Bronchial epithelial cell (primary cell): ENCODE data around the gene LYPD8. TPM values are rescaled to one million over a fixed set of nuclear protein-coding genes. Genes with fewer than 3 reads are reported as not detected.

Source experiments
- DNase-seq: peaks from one replicate; pipeline ENCODE4 v3.0.0-alpha.2; 2010; ENCODE audit warnings: low read depth
- FAIRE-seq: peaks from 2 replicates; lab custom pipeline; 2011; peaks lifted over from hg19 to GRCh38; lab: Jason Lieb, UNC
- H3K27me3 ChIP-seq: 2 replicates; pipeline ENCODE4 v1.5.1; 2011; ENCODE audit warnings: low read length; ENCODE audit not compliant: control insufficient read depth, insufficient read depth
- H3K36me3 ChIP-seq: 2 replicates; pipeline ENCODE4 v1.5.1; 2011; ENCODE audit warnings: low read length; ENCODE audit not compliant: control insufficient read depth, insufficient read depth
- H3K4me3 ChIP-seq: 2 replicates; pipeline ENCODE4 v1.5.1; 2011; ENCODE audit warnings: mild to moderate bottlenecking, low read depth, low read length, control low read depth
- CTCF ChIP-seq: IDR thresholded peaks from 2 replicates; pipeline ENCODE4 v1.5.1; 2011; ENCODE audit warnings: mild to moderate bottlenecking, moderate library complexity, low read length, control low read depth, inconsistent platforms; ENCODE audit not compliant: insufficient read depth, severe bottlenecking
- total RNA-seq: library from RNA; depleted of rRNA; stranded (reverse); fragments of >200 nt; gene quantifications from 2 replicates; pipeline ENCODE4 v1.2.1, GENCODE V29; 2014

Gene LYPD8
- total RNA-seq, 1 donor from 2014 or later: not detected

- no peaks in the 10 kb centered on the region for H3K36me3 ChIP-seq
- no peaks in the 10 kb centered on the region for H3K27me3 ChIP-seq
- no peak overlapping the region for H3K4me3 ChIP-seq
- FAIRE-seq (no peak), DNase-seq (no peak)
- no peak for TF ChIP-seq CTCF
These were observed 51.9 kb downstream of the LYPD8 start for GRCh38 chr1:248703674-248704073.

- DNase-seq (no peak), FAIRE-seq (no peak)
- TF ChIP-seq CTCF: no peak
- no peak within 1 kb of the TSS for H3K4me3 ChIP-seq
- no peaks in the 10 kb centered on the region for H3K27me3 ChIP-seq
- no peaks in the 10 kb centered on the region for H3K36me3 ChIP-seq
These were observed 52.8 kb downstream of the LYPD8 start, which contains the start of gene OR14I1 for GRCh38 chr1:248702714-248703113. OR14I1 (minus strand) TSS chr1:248702766.

GRCh38 chr1:248699099-248699498 lies 56.5 kb downstream of the LYPD8 start:
- no peak for DNase-seq
- no peaks in the 10 kb centered on the region for H3K36me3 ChIP-seq
- no peak for FAIRE-seq
- no peaks in the 10 kb centered on the region for H3K27me3 ChIP-seq
- H3K4me3 ChIP-seq: no peak overlapping the region
- TF ChIP-seq CTCF: no peak

GRCh38 chr1:248697907-248698306 lies 57.7 kb downstream of the LYPD8 start:
- no peaks in the 10 kb centered on the region for H3K27me3 ChIP-seq
- no peak for FAIRE-seq
- H3K36me3 ChIP-seq: no peaks in the 10 kb centered on the region
- no peak for DNase-seq
- no peak overlapping the region for H3K4me3 ChIP-seq
- no peak for TF ChIP-seq CTCF

GRCh38 chr1:248696774-248697173 lies 58.8 kb downstream of the LYPD8 start:
- Histone ChIP-seq H3K27me3 (no peaks in the 10 kb centered on the region), H3K4me3 (no peak overlapping the region), H3K36me3 (no peaks in the 10 kb centered on the region)
- no peak for TF ChIP-seq CTCF
- DNase-seq (no peak), FAIRE-seq (no peak)

GRCh38 chr1:248696261-248696660 lies 59.3 kb downstream of the LYPD8 start:
- FAIRE-seq (no peak), DNase-seq (no peak)
- no peak for TF ChIP-seq CTCF
- Histone ChIP-seq H3K27me3 (no peaks in the 10 kb centered on the region), H3K36me3 (no peaks in the 10 kb centered on the region), H3K4me3 (no peak overlapping the region)
